Measurements from ENCODE around the gene TLR5.

The TLR5 gene

GRCh38 chr1:223089250-223089649 lies 53.8 kb downstream of the TLR5 start:
- Histone ChIP-seq H3K36me3 (ENCODE audit: control insufficient read depth in 2 of 2, insufficient read depth in 2 of 2, low read length in 2 of 2) (no peaks in the 10 kb centered on the region), H3K4me1 (ENCODE audit: control insufficient read depth in 2 of 2, insufficient read depth in 2 of 2, low read length in 2 of 2) (no peaks in the 10 kb centered on the region), H3K9me3 (ENCODE audit: control insufficient read depth in 2 of 2, low read length in 2 of 2) (no peaks in the 10 kb centered on the region), H3K4me3 (ENCODE audit: low read length in 2 of 2) (no peak overlapping the region), H3K27ac (ENCODE audit: low read depth in 2 of 2, low read length in 2 of 2) (no peak overlapping the region), H3K9ac (ENCODE audit: low read depth in 1 of 2, low read length in 2 of 2) (no peak overlapping the region), H3K27me3 (ENCODE audit: control insufficient read depth in 2 of 2, insufficient read depth in 2 of 2, low read length in 2 of 2) (no peaks in the 10 kb centered on the region)

- Histone ChIP-seq H3K36me3 (ENCODE audit: control insufficient read depth in 2 of 2, insufficient read depth in 2 of 2, low read length in 2 of 2) (no peaks in the 10 kb centered on the region), H3K4me3 (ENCODE audit: low read length in 2 of 2) (no peak overlapping the region), H3K27me3 (ENCODE audit: control insufficient read depth in 2 of 2, insufficient read depth in 2 of 2, low read length in 2 of 2) (no peaks in the 10 kb centered on the region), H3K9me3 (ENCODE audit: control insufficient read depth in 2 of 2, low read length in 2 of 2) (no peaks in the 10 kb centered on the region), H3K27ac (ENCODE audit: low read depth in 2 of 2, low read length in 2 of 2) (no peak overlapping the region), H3K9ac (ENCODE audit: low read depth in 1 of 2, low read length in 2 of 2) (no peak overlapping the region), H3K4me1 (ENCODE audit: control insufficient read depth in 2 of 2, insufficient read depth in 2 of 2, low read length in 2 of 2) (no peaks in the 10 kb centered on the region)
These were observed 54.3 kb downstream of the TLR5 start for GRCh38 chr1:223088713-223089240.

- Histone ChIP-seq H3K27me3 (ENCODE audit: control insufficient read depth in 2 of 2, insufficient read depth in 2 of 2, low read length in 2 of 2) (no peaks in the 10 kb centered on the region), H3K9me3 (ENCODE audit: control insufficient read depth in 2 of 2, low read length in 2 of 2) (no peaks in the 10 kb centered on the region), H3K36me3 (ENCODE audit: control insufficient read depth in 2 of 2, insufficient read depth in 2 of 2, low read length in 2 of 2) (no peaks in the 10 kb centered on the region), H3K4me3 (ENCODE audit: low read length in 2 of 2) (no peak overlapping the region), H3K4me1 (ENCODE audit: control insufficient read depth in 2 of 2, insufficient read depth in 2 of 2, low read length in 2 of 2) (no peaks in the 10 kb centered on the region), H3K9ac (ENCODE audit: low read depth in 1 of 2, low read length in 2 of 2) (no peak overlapping the region), H3K27ac (ENCODE audit: low read depth in 2 of 2, low read length in 2 of 2) (peak overlapping the region in 1 of 2 donors; percentile 24)
These were observed 55.5 kb downstream of the TLR5 start for GRCh38 chr1:223087291-223088255.

GRCh38 chr1:223084464-223084866 lies 58.6 kb downstream of the TLR5 start:
- H3K27ac ChIP-seq (ENCODE audit: low read depth in 2 of 2, low read length in 2 of 2), result peak overlapping the region in 1 of 2 donors; percentile 13
- H3K4me3 ChIP-seq (ENCODE audit: low read length in 2 of 2), result no peak overlapping the region
- H3K4me1 ChIP-seq (ENCODE audit: control insufficient read depth in 2 of 2, insufficient read depth in 2 of 2, low read length in 2 of 2), result peaks cover 0 to 3% of the 10 kb centered on the region in 2 donors
- no peak overlapping the region for H3K9ac ChIP-seq (ENCODE audit: low read depth in 1 of 2, low read length in 2 of 2)
- H3K9me3 ChIP-seq (ENCODE audit: control insufficient read depth in 2 of 2, low read length in 2 of 2), result no peaks in the 10 kb centered on the region
- no peaks in the 10 kb centered on the region for H3K27me3 ChIP-seq (ENCODE audit: control insufficient read depth in 2 of 2, insufficient read depth in 2 of 2, low read length in 2 of 2)
- H3K36me3 ChIP-seq (ENCODE audit: control insufficient read depth in 2 of 2, insufficient read depth in 2 of 2, low read length in 2 of 2), result no peaks in the 10 kb centered on the region

- H3K27ac ChIP-seq (ENCODE audit: low read depth in 2 of 2, low read length in 2 of 2), result peak overlapping the region in 1 of 2 donors; percentile 28
These were observed 59.2 kb downstream of the TLR5 start for GRCh38 chr1:223083831-223084230.

GRCh38 chr1:223082914-223083313 lies 60.1 kb downstream of the TLR5 start:
- Histone ChIP-seq H3K27me3 (ENCODE audit: control insufficient read depth in 2 of 2, insufficient read depth in 2 of 2, low read length in 2 of 2) (peaks cover 0 to under 1% of the 10 kb centered on the region in 2 donors), H3K9me3 (ENCODE audit: control insufficient read depth in 2 of 2, low read length in 2 of 2) (no peaks in the 10 kb centered on the region), H3K36me3 (ENCODE audit: control insufficient read depth in 2 of 2, insufficient read depth in 2 of 2, low read length in 2 of 2) (no peaks in the 10 kb centered on the region), H3K9ac (ENCODE audit: low read depth in 1 of 2, low read length in 2 of 2) (no peak overlapping the region), H3K27ac (ENCODE audit: low read depth in 2 of 2, low read length in 2 of 2) (no peak overlapping the region), H3K4me3 (ENCODE audit: low read length in 2 of 2) (no peak overlapping the region), H3K4me1 (ENCODE audit: control insufficient read depth in 2 of 2, insufficient read depth in 2 of 2, low read length in 2 of 2) (peaks cover 0 to 3% of the 10 kb centered on the region in 2 donors)

More at GRCh38 chr1:223083831-223084230, 59.2 kb downstream of the TLR5 start:
- H3K9me3 ChIP-seq (ENCODE audit: control insufficient read depth in 2 of 2, low read length in 2 of 2), result no peaks in the 10 kb centered on the region
- H3K4me1 ChIP-seq (ENCODE audit: control insufficient read depth in 2 of 2, insufficient read depth in 2 of 2, low read length in 2 of 2), result peaks cover 0 to 3% of the 10 kb centered on the region in 2 donors
- no peak overlapping the region for H3K9ac ChIP-seq (ENCODE audit: low read depth in 1 of 2, low read length in 2 of 2)
- H3K4me3 ChIP-seq (ENCODE audit: low read length in 2 of 2), result no peak overlapping the region
- H3K27me3 ChIP-seq (ENCODE audit: control insufficient read depth in 2 of 2, insufficient read depth in 2 of 2, low read length in 2 of 2), result no peaks in the 10 kb centered on the region
- no peaks in the 10 kb centered on the region for H3K36me3 ChIP-seq (ENCODE audit: control insufficient read depth in 2 of 2, insufficient read depth in 2 of 2, low read length in 2 of 2)

GRCh38 chr1:223081181-223081994 lies 61.7 kb downstream of the TLR5 start:
- Histone ChIP-seq H3K27ac (ENCODE audit: low read depth in 2 of 2, low read length in 2 of 2) (peak overlapping the region in 1 of 2 donors; percentile 21), H3K36me3 (ENCODE audit: control insufficient read depth in 2 of 2, insufficient read depth in 2 of 2, low read length in 2 of 2) (no peaks in the 10 kb centered on the region), H3K9me3 (ENCODE audit: control insufficient read depth in 2 of 2, low read length in 2 of 2) (no peaks in the 10 kb centered on the region), H3K27me3 (ENCODE audit: control insufficient read depth in 2 of 2, insufficient read depth in 2 of 2, low read length in 2 of 2) (peaks cover 0 to 3% of the 10 kb centered on the region in 2 donors), H3K9ac (ENCODE audit: low read depth in 1 of 2, low read length in 2 of 2) (peak overlapping the region; percentile 9 to 65), H3K4me1 (ENCODE audit: control insufficient read depth in 2 of 2, insufficient read depth in 2 of 2, low read length in 2 of 2) (peaks cover 0 to 3% of the 10 kb centered on the region in 2 donors), H3K4me3 (ENCODE audit: low read length in 2 of 2) (peak overlapping the region; percentile 55 to 70)

GRCh38 chr1:223079498-223079897 lies 63.5 kb downstream of the TLR5 start:
- no peaks in the 10 kb centered on the region for H3K36me3 ChIP-seq (ENCODE audit: control insufficient read depth in 2 of 2, insufficient read depth in 2 of 2, low read length in 2 of 2)
- H3K4me1 ChIP-seq (ENCODE audit: control insufficient read depth in 2 of 2, insufficient read depth in 2 of 2, low read length in 2 of 2), result peaks cover 0 to 3% of the 10 kb centered on the region in 2 donors
- no peak overlapping the region for H3K4me3 ChIP-seq (ENCODE audit: low read length in 2 of 2)
- no peak overlapping the region for H3K27ac ChIP-seq (ENCODE audit: low read depth in 2 of 2, low read length in 2 of 2)
- no peaks in the 10 kb centered on the region for H3K9me3 ChIP-seq (ENCODE audit: control insufficient read depth in 2 of 2, low read length in 2 of 2)
- H3K9ac ChIP-seq (ENCODE audit: low read depth in 1 of 2, low read length in 2 of 2), result no peak overlapping the region
- H3K27me3 ChIP-seq (ENCODE audit: control insufficient read depth in 2 of 2, insufficient read depth in 2 of 2, low read length in 2 of 2), result peaks cover 0 to 3% of the 10 kb centered on the region in 2 donors

- no peak overlapping the region for H3K4me3 ChIP-seq (ENCODE audit: low read length in 2 of 2)
- H3K27ac ChIP-seq (ENCODE audit: low read depth in 2 of 2, low read length in 2 of 2), result no peak overlapping the region
- no peaks in the 10 kb centered on the region for H3K9me3 ChIP-seq (ENCODE audit: control insufficient read depth in 2 of 2, low read length in 2 of 2)
- H3K4me1 ChIP-seq (ENCODE audit: control insufficient read depth in 2 of 2, insufficient read depth in 2 of 2, low read length in 2 of 2), result peaks cover 0 to 3% of the 10 kb centered on the region in 2 donors
- no peak overlapping the region for H3K9ac ChIP-seq (ENCODE audit: low read depth in 1 of 2, low read length in 2 of 2)
- H3K27me3 ChIP-seq (ENCODE audit: control insufficient read depth in 2 of 2, insufficient read depth in 2 of 2, low read length in 2 of 2), result peaks cover 0 to 3% of the 10 kb centered on the region in 2 donors
- no peaks in the 10 kb centered on the region for H3K36me3 ChIP-seq (ENCODE audit: control insufficient read depth in 2 of 2, insufficient read depth in 2 of 2, low read length in 2 of 2)
These were observed 65.7 kb downstream of the TLR5 start for GRCh38 chr1:223077247-223077833.
